Testis (tissue), 2 donors: ENCODE measurements around the gene ITPK1.

ENCODE experiments used
- POLR2A ChIP-seq: fragments of 450-650 bp; IDR thresholded peaks from one replicate; pipeline ENCODE4 v1.6.1; 2017; ENCODE audit warnings: antibody characterized with exemption, mild to moderate bottlenecking, moderate library complexity
- TF ChIP-seq, protein P1 (sequence below), 3 experiments: fragments of 450-650 bp in 2 of 3; fragments of 200-600 bp in 1 of 3; sonication (generic) in 1 of 3; IDR thresholded peaks; one replicate each; pipeline ENCODE4 v1.5.1; 2016 to 2019; ENCODE audit warnings: antibody characterized with exemption in 3 of 3, mild to moderate bottlenecking in 2 of 3, moderate library complexity in 1 of 3

- no peak for TF ChIP-seq POLR2A
- TF ChIP-seq, protein P1, sequence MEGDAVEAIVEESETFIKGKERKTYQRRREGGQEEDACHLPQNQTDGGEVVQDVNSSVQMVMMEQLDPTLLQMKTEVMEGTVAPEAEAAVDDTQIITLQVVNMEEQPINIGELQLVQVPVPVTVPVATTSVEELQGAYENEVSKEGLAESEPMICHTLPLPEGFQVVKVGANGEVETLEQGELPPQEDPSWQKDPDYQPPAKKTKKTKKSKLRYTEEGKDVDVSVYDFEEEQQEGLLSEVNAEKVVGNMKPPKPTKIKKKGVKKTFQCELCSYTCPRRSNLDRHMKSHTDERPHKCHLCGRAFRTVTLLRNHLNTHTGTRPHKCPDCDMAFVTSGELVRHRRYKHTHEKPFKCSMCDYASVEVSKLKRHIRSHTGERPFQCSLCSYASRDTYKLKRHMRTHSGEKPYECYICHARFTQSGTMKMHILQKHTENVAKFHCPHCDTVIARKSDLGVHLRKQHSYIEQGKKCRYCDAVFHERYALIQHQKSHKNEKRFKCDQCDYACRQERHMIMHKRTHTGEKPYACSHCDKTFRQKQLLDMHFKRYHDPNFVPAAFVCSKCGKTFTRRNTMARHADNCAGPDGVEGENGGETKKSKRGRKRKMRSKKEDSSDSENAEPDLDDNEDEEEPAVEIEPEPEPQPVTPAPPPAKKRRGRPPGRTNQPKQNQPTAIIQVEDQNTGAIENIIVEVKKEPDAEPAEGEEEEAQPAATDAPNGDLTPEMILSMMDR (IDR thresholded peaks at IDR 0.05) = no peak
These were observed 120.1 kb downstream of the ITPK1 start for GRCh38 chr14:92995620-92996019.
